Endothelial cell of umbilical vein (primary cell): ENCODE results near the gene C4orf50.

Experiments
- EZH2 ChIP-seq: IDR thresholded peaks from 2 replicates; pipeline ENCODE4 v1.6.1; 2012; ENCODE audit warnings: borderline replicate concordance, low read depth, mild to moderate bottlenecking, moderate library complexity, low read length, inconsistent platforms; ENCODE audit not compliant: severe bottlenecking
- POLR2A ChIP-seq: IDR thresholded peaks from 2 replicates; pipeline ENCODE4 v1.6.1; 2012; ENCODE audit warnings: low read depth, mild to moderate bottlenecking, control low read depth, low read length
- POLR2AphosphoS5 ChIP-seq: IDR thresholded peaks from 2 replicates; pipeline ENCODE4 v1.6.1; 2012; ENCODE audit warnings: low read depth, mild to moderate bottlenecking, control low read depth, low read length, moderate library complexity; ENCODE audit not compliant: insufficient read depth
- TF ChIP-seq, protein P1 (sequence below), 2 donors: IDR thresholded peaks; 1 replicate in 1 of 2; 2 replicates in 1 of 2; pipeline ENCODE4 v1.5.1; 2011; ENCODE audit warnings: low read length in 2 of 2, mild to moderate bottlenecking in 2 of 2, moderate library complexity in 2 of 2, control low read depth in 1 of 2, inconsistent platforms in 1 of 2, low read depth in 1 of 2; ENCODE audit not compliant: insufficient read depth in 1 of 2; ENCODE audit errors: extremely low read depth in 1 of 2

DNA sequence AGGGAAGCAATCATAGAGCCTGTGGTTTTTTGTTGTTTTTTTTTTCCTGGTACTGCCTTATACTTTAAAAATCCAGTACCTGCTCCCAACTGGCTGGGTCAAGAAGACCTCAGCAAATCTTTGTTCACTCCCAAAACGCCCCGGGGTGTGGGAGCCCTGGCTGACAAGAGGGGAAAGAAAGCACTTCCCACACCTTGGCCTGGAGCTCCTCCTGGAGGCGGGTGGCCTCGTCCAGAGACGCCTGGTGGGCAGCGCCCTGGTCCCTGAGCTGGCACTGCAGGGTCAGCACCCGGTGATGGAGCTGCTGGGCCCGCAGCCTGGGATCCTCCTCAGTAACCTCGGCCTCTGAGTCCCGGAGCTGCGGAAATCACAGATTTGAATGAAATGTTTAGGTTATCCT lies 38.2 kb downstream of the C4orf50 start:
- TF ChIP-seq POLR2AphosphoS5 (no peak), POLR2A (no peak), EZH2 (no peak)
- TF ChIP-seq, protein P1, sequence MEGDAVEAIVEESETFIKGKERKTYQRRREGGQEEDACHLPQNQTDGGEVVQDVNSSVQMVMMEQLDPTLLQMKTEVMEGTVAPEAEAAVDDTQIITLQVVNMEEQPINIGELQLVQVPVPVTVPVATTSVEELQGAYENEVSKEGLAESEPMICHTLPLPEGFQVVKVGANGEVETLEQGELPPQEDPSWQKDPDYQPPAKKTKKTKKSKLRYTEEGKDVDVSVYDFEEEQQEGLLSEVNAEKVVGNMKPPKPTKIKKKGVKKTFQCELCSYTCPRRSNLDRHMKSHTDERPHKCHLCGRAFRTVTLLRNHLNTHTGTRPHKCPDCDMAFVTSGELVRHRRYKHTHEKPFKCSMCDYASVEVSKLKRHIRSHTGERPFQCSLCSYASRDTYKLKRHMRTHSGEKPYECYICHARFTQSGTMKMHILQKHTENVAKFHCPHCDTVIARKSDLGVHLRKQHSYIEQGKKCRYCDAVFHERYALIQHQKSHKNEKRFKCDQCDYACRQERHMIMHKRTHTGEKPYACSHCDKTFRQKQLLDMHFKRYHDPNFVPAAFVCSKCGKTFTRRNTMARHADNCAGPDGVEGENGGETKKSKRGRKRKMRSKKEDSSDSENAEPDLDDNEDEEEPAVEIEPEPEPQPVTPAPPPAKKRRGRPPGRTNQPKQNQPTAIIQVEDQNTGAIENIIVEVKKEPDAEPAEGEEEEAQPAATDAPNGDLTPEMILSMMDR (IDR thresholded peaks at IDR 0.05; ENCODE audit: extremely low read depth in 1 of 2, insufficient read depth in 1 of 2, low read depth in 1 of 2, low read length in 2 of 2), result peak in 1 of 2 donors; percentile 22
